GM12865 (cell line): ENCODE measurements around the gene PRODH.
"Not testable (repeated sequence)": the region's sequence is repeated elsewhere in the genome, so short reads cannot be mapped to it uniquely, and the experiment has no call there.

Source experiments
- DNase-seq: peaks from one replicate; pipeline ENCODE4 v3.0.0; 2010; ENCODE audit warnings: low read depth
- H3K4me3 ChIP-seq: 2 replicates; pipeline ENCODE4 v1.5.1; 2011; ENCODE audit warnings: mild to moderate bottlenecking, low read depth, low read length, control low read depth
- CTCF ChIP-seq: IDR thresholded peaks from 2 replicates; pipeline ENCODE4 v1.5.1; 2011; ENCODE audit warnings: low read length, control low read depth, low read depth, inconsistent platforms; ENCODE audit not compliant: insufficient read depth; ENCODE audit errors: missing control alignments

The PRODH gene

GRCh38 chr22:18971321-18971751 is 35.2 kb upstream of the PRODH start:
- no peak for DNase-seq
- no peak overlapping the region for H3K4me3 ChIP-seq
- no peak for TF ChIP-seq CTCF

GRCh38 chr22:18970948-18971315 is 34.8 kb upstream of the PRODH start:
- DNase-seq = no peak
- H3K4me3 ChIP-seq = no peak overlapping the region
- TF ChIP-seq CTCF = no peak

GRCh38 chr22:18970176-18970947 is 34.3 kb upstream of the PRODH start:
- H3K4me3 ChIP-seq = no peak overlapping the region
- no peak for TF ChIP-seq CTCF
- no peak for DNase-seq

GRCh38 chr22:18969158-18969942 is 33.3 kb upstream of the PRODH start:
- DNase-seq, H3K4me3 ChIP-seq: not testable (repeated sequence)

GRCh38 chr22:18968011-18968749 is 32.1 kb upstream of the PRODH start:
- no peak overlapping the region for H3K4me3 ChIP-seq
- no peak for TF ChIP-seq CTCF
- DNase-seq = no peak

- not testable (repeated sequence) for H3K4me3 ChIP-seq, DNase-seq
These were observed 31.4 kb upstream of the PRODH start for GRCh38 chr22:18967391-18968010.

GRCh38 chr22:18966748-18967147 is 30.7 kb upstream of the PRODH start:
- no peak for TF ChIP-seq CTCF

More at GRCh38 chr22:18966748-18967147, 30.7 kb upstream of the PRODH start:
- H3K4me3 ChIP-seq = no peak overlapping the region
- DNase-seq = no peak
